ENCODE measurements around the gene CYP51A1.

DNA sequence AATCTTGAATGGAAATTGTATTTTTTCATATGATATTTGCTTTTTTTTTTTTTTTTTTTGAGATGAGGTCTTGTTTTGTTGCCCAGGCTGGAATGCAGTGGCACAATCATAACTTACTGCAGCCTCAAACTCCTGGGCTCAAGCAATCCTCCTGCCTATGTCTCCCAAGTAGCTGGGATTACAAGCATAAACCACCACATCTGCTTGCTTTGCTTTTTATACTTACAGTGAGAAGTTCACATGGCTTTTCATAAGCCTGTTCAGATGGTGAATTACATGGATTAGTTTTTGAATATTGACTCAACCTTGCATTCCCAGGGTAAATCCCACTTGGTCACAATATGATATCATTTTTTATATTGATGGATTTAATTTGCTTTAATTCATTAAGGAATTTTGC lies 22.7 kb upstream of the CYP51A1 start:
- TF ChIP-seq, protein P1, sequence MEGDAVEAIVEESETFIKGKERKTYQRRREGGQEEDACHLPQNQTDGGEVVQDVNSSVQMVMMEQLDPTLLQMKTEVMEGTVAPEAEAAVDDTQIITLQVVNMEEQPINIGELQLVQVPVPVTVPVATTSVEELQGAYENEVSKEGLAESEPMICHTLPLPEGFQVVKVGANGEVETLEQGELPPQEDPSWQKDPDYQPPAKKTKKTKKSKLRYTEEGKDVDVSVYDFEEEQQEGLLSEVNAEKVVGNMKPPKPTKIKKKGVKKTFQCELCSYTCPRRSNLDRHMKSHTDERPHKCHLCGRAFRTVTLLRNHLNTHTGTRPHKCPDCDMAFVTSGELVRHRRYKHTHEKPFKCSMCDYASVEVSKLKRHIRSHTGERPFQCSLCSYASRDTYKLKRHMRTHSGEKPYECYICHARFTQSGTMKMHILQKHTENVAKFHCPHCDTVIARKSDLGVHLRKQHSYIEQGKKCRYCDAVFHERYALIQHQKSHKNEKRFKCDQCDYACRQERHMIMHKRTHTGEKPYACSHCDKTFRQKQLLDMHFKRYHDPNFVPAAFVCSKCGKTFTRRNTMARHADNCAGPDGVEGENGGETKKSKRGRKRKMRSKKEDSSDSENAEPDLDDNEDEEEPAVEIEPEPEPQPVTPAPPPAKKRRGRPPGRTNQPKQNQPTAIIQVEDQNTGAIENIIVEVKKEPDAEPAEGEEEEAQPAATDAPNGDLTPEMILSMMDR (IDR thresholded peaks at IDR 0.05): no peak
- no peak for TF ChIP-seq POLR2A (IDR thresholded peaks at IDR 0.05)

Data from adrenal gland (tissue), 5 donors.